ENCODE data around the gene LAPTM5.

Gene LAPTM5

DNA sequence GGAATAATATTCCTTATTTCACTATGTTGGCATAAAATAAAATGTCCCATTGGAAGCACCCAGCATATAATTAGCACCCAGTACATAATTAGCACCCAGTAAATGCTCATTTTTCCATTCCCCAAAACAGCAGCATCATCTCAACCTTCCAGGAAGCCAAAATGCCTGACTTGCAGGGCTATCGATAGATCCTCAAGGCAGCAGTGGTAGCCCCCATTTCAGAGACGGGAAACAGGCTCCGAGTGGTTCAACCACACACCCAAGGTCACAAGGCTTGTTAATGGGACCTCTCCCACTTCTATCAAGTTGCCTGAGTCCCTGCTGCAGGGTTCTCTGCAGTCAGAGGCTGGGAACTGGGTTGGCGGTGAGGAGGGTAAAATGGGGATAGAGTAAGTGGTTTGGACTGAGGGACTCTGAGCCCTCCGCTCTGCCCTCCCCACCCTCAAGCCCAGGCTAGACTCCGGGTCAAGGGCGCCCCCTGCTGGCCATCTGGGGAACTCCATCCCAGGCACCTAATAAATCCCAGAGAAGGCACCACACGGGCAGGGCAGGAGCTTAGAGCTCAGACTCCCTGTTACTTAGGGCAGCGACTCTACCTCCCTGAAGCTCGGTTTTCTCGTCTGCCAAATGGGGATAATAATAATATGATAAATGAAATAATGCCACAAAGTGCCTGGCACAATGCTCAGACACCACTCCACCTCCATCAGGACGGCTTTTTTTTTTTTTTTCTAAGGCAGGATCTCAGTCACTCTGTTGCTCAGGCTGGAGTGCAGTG, 21.9 kb upstream of the LAPTM5 start (continued):
- TF ChIP-seq, protein P1, sequence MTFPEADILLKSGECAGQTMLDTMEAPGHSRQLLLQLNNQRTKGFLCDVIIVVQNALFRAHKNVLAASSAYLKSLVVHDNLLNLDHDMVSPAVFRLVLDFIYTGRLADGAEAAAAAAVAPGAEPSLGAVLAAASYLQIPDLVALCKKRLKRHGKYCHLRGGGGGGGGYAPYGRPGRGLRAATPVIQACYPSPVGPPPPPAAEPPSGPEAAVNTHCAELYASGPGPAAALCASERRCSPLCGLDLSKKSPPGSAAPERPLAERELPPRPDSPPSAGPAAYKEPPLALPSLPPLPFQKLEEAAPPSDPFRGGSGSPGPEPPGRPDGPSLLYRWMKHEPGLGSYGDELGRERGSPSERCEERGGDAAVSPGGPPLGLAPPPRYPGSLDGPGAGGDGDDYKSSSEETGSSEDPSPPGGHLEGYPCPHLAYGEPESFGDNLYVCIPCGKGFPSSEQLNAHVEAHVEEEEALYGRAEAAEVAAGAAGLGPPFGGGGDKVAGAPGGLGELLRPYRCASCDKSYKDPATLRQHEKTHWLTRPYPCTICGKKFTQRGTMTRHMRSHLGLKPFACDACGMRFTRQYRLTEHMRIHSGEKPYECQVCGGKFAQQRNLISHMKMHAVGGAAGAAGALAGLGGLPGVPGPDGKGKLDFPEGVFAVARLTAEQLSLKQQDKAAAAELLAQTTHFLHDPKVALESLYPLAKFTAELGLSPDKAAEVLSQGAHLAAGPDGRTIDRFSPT (tag by site-specific recombination; IDR thresholded peaks at IDR 0.05) = no peak
- TF ChIP-seq, protein P2, sequence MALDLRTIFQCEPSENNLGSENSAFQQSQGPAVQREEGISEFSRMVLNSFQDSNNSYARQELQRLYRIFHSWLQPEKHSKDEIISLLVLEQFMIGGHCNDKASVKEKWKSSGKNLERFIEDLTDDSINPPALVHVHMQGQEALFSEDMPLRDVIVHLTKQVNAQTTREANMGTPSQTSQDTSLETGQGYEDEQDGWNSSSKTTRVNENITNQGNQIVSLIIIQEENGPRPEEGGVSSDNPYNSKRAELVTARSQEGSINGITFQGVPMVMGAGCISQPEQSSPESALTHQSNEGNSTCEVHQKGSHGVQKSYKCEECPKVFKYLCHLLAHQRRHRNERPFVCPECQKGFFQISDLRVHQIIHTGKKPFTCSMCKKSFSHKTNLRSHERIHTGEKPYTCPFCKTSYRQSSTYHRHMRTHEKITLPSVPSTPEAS (tag by site-specific recombination; IDR thresholded peaks at IDR 0.05) = no peak
- TF ChIP-seq KLF7 (tag by site-specific recombination; IDR thresholded peaks at IDR 0.05; ENCODE audit: borderline replicate concordance) (no peak), ZBTB21 (tag by site-specific recombination; IDR thresholded peaks at IDR 0.05) (no peak), ZXDB (tag by site-specific recombination; IDR thresholded peaks at IDR 0.05) (no peak), ZNF654 (tag by site-specific recombination; IDR thresholded peaks at IDR 0.05; ENCODE audit: low read depth) (peak; percentile 76), ZNF48 (tag by site-specific recombination; IDR thresholded peaks at IDR 0.05) (no peak), ZEB2 (tag by site-specific recombination; IDR thresholded peaks at IDR 0.05) (0 out of 2 replicates have a peak, but pooled peaks have one; percentile 28), ZNF548 (tag by site-specific recombination; IDR thresholded peaks at IDR 0.05) (no peak), ZBTB7A (tag by site-specific recombination; IDR thresholded peaks at IDR 0.05; ENCODE audit: low read depth) (no peak), ZNF184 (tag by site-specific recombination; IDR thresholded peaks at IDR 0.05) (peak; percentile 20; the same call in 1 of the 2 replicates), YY1 (tag by site-specific recombination; IDR thresholded peaks at IDR 0.05) (no peak), SALL2 (tag by site-specific recombination; IDR thresholded peaks at IDR 0.05; ENCODE audit: borderline replicate concordance) (no peak), ZNF596 (tag by site-specific recombination; IDR thresholded peaks at IDR 0.05) (no peak), ZBTB48 (tag by site-specific recombination; IDR thresholded peaks at IDR 0.05) (0 out of 2 replicates have a peak, but pooled peaks have one; percentile 43), ZNF626 (tag by site-specific recombination; IDR thresholded peaks at IDR 0.05) (no peak), ZSCAN30 (tag by site-specific recombination; IDR thresholded peaks at IDR 0.05) (no peak), ZNF157 (tag by site-specific recombination; IDR thresholded peaks at IDR 0.05) (no peak), ZNF830 (tag by site-specific recombination; IDR thresholded peaks at IDR 0.05; ENCODE audit: low read depth) (no peak)
- TF ChIP-seq, protein P3, sequence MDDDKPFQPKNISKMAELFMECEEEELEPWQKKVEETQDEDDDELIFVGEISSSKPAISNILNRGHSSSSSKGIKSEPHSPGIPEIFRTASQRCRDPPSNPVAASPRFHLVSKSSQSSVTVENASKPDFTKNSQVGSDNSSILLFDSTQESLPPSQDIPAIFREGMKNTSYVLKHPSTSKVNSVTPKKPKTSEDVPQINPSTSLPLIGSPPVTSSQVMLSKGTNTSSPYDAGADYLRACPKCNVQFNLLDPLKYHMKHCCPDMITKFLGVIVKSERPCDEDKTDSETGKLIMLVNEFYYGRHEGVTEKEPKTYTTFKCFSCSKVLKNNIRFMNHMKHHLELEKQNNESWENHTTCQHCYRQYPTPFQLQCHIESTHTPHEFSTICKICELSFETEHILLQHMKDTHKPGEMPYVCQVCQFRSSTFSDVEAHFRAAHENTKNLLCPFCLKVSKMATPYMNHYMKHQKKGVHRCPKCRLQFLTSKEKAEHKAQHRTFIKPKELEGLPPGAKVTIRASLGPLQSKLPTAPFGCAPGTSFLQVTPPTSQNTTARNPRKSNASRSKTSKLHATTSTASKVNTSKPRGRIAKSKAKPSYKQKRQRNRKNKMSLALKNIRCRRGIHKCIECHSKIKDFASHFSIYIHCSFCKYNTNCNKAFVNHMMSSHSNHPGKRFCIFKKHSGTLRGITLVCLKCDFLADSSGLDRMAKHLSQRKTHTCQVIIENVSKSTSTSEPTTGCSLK (tag by site-specific recombination; IDR thresholded peaks at IDR 0.05) = no peak

DNA sequence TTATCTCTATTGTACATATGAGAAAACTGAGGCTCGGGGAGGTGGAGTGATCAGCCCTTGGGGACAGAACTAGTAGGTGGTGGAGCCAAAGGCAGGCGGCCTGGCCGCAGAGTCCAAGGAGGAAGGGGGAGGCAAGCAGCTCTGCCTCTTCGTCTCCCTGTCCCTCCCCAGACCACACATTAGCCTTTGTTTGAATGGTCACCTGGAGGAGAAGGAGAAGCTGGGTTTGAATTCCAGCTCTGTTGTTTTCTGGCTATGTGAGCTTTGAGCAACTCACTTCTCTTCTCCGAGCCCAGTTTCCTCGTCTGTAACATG, 21.4 kb upstream of the LAPTM5 start:
- ChIA-PET POLR2A (interaction anchor here (1.0 to 2.4 kb wide), 4 partner anchors 49 to 132 kb away, joined by 3 to 24 read pairs (median 6); no protein-coding TSS in a partner anchor), CTCF (interaction anchor here (0.6 to 10.5 kb wide), 27 partner anchors 8 to 753 kb away, joined by 3 to 374 read pairs (median 5); partner anchors contain the start of gene MATN1)
- H3K27ac ChIP-seq (ENCODE audit: extremely low read depth, low read depth, low read length) = no peak overlapping the region
- H3K4me1 ChIP-seq (ENCODE audit: control insufficient read depth, insufficient read depth, low read length) = no peaks in the 10 kb centered on the region
- H3K36me3 ChIP-seq (ENCODE audit: control insufficient read depth in 2 of 2, insufficient read depth in 1 of 2, low read length in 2 of 2) = no peaks in the 10 kb centered on the region
- no peak overlapping the region for H3K4me3 ChIP-seq (ENCODE audit: low read depth, low read length)
- no peaks in the 10 kb centered on the region for H3K9me3 ChIP-seq (ENCODE audit: control insufficient read depth, insufficient read depth, low read depth, low read length)
- TF ChIP-seq ZBTB7A (tag by site-specific recombination; IDR thresholded peaks at IDR 0.05; ENCODE audit: low read depth) (no peak), GFI1B (tag by site-specific recombination; IDR thresholded peaks at IDR 0.05) (no peak), ZNF10 (tag by site-specific recombination; IDR thresholded peaks at IDR 0.05) (no peak), ZNF350 (tag by site-specific recombination; IDR thresholded peaks at IDR 0.05) (no peak), YY1 (tag by site-specific recombination; IDR thresholded peaks at IDR 0.05) (no peak), ZBTB8A (tag by site-specific recombination; IDR thresholded peaks at IDR 0.05) (no peak), ZNF391 (tag by site-specific recombination; IDR thresholded peaks at IDR 0.05; ENCODE audit: borderline replicate concordance, low read depth) (no peak), TRIM28 (IDR thresholded peaks at IDR 0.05; ENCODE audit: borderline replicate concordance, low read length) (no peak)
- TF ChIP-seq, protein P4, sequence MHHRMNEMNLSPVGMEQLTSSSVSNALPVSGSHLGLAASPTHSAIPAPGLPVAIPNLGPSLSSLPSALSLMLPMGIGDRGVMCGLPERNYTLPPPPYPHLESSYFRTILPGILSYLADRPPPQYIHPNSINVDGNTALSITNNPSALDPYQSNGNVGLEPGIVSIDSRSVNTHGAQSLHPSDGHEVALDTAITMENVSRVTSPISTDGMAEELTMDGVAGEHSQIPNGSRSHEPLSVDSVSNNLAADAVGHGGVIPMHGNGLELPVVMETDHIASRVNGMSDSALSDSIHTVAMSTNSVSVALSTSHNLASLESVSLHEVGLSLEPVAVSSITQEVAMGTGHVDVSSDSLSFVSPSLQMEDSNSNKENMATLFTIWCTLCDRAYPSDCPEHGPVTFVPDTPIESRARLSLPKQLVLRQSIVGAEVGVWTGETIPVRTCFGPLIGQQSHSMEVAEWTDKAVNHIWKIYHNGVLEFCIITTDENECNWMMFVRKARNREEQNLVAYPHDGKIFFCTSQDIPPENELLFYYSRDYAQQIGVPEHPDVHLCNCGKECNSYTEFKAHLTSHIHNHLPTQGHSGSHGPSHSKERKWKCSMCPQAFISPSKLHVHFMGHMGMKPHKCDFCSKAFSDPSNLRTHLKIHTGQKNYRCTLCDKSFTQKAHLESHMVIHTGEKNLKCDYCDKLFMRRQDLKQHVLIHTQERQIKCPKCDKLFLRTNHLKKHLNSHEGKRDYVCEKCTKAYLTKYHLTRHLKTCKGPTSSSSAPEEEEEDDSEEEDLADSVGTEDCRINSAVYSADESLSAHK (tag by site-specific recombination; IDR thresholded peaks at IDR 0.05) = no peak
- TF ChIP-seq, protein P5, sequence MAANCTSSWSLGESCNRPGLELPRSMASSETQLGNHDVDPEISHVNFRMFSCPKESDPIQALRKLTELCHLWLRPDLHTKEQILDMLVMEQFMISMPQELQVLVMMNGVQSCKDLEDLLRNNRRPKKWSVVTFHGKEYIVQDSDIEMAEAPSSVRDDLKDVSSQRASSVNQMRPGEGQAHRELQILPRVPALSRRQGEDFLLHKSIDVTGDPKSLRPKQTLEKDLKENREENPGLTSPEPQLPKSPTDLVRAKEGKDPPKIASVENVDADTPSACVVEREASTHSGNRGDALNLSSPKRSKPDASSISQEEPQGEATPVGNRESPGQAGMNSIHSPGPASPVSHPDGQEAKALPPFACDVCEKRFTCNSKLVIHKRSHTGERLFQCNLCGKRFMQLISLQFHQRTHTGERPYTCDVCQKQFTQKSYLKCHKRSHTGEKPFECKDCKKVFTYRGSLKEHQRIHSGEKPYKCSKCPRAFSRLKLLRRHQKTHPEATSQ (tag by site-specific recombination; IDR thresholded peaks at IDR 0.05) = no peak

Data from HEK293 (cell line).